PFSK-1 (cell line): ENCODE measurements around the gene FSIP2.

Source experiments
- FOXP2 ChIP-seq: optimal IDR thresholded peaks from 2 replicates; pipeline ENCODE3; 2011; ENCODE audit warnings: borderline replicate concordance, control low read depth, inconsistent platforms; ENCODE audit not compliant: insufficient read depth; ENCODE audit errors: extremely low read length, extremely low read depth
- POLR2AphosphoS5 ChIP-seq: IDR thresholded peaks from 2 replicates; pipeline ENCODE4 v1.6.1; 2012; ENCODE audit warnings: low read depth, mild to moderate bottlenecking, control low read depth, low read length, moderate library complexity
- REST ChIP-seq, 2 experiments: IDR thresholded peaks; 2 replicates each; pipeline versions ENCODE4 v1.6.1 to v1.8.0; 2011 to 2012; ENCODE audit warnings: low read depth in 2 of 2, low read length in 2 of 2, control low read depth in 1 of 2, inconsistent platforms in 1 of 2, mild to moderate bottlenecking in 1 of 2, moderate library complexity in 1 of 2; ENCODE audit not compliant: insufficient read depth in 1 of 2
- SIN3A ChIP-seq: IDR thresholded peaks from 2 replicates; pipeline ENCODE4 v1.6.1; 2012; ENCODE audit warnings: mild to moderate bottlenecking, low read length, moderate library complexity, borderline replicate concordance; ENCODE audit not compliant: insufficient read depth
- TAF1 ChIP-seq: IDR thresholded peaks from 2 replicates; pipeline ENCODE4 v1.6.1; 2012; ENCODE audit warnings: low read length, control low read depth, borderline replicate concordance; ENCODE audit not compliant: insufficient read depth

- TF ChIP-seq POLR2AphosphoS5: no peak
- no peak for TF ChIP-seq SIN3A
- TF ChIP-seq TAF1: no peak
- TF ChIP-seq REST (IDR thresholded peaks at IDR 0.05; ENCODE audit: insufficient read depth in 1 of 2, low read depth in 2 of 2, low read length in 2 of 2): no peak
- TF ChIP-seq FOXP2: no peak
Observed at GRCh38 chr2:185860321-185860720, 121.7 kb downstream of the FSIP2 start.
